Measurements from ENCODE around the gene OARD1.

OARD1 gene

DNA sequence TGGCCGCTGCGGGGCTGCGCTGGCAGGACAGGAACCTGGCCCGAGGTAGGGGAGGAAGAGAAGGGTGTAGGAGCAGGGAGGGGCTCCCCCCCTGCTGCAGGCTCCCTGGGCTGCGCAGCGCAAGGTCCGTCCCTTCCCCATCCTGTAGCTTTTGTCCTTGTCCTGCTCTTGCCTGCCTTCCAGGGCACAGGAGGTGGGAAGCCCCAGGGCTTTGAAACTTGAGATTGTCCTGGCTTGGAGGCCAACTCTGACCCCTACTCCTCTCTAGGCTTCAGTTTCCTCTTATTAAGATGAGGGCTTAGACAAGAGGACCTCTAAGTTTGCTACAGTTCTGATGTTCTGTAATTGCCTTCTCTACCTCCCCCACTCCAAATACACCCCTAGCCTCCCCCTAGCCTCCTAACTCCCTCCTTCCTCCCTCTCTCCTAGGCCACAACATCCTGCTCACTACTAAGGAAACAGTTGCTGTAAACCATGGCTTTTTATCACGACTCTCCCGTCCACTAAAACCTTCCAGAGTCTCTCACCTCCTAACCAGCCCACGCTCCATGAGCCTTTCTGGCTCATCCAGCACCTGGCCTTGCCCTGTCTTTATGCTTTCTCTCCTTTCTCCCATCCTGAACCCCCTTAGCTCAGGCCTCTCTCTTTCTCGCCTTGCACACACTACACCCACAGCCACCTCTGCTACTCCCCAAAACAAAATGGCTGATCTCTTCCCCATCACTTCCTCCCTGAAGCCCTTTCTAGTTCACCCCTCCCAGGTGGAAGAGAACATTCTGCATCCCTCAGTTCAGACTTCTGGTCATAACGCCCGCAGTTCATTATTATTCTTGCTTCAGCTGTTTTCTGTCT is 43.4 kb downstream of the OARD1 start:
- DNase-seq (ENCODE audit: extremely low spot score): peak; percentile 22
- TF ChIP-seq FOXK2 (IDR thresholded peaks at IDR 0.05) (no peak), ARNT (IDR thresholded peaks at IDR 0.05) (no peak), LEF1 (IDR thresholded peaks at IDR 0.05; ENCODE audit: borderline replicate concordance) (no peak), ZNF384 (IDR thresholded peaks at IDR 0.05) (no peak), L3MBTL2 (conservative IDR thresholded peaks at IDR 0.05) (no peak), TARDBP (IDR thresholded peaks at IDR 0.05) (no peak), SUZ12 (IDR thresholded peaks at IDR 0.05) (no peak), BHLHE40 (IDR thresholded peaks at IDR 0.05; ENCODE audit: borderline replicate concordance) (no peak), ELF4 (IDR thresholded peaks at IDR 0.05) (no peak), FOXM1 (IDR thresholded peaks at IDR 0.05; ENCODE audit: borderline replicate concordance) (no peak), SP1 (IDR thresholded peaks at IDR 0.05) (no peak), CTBP1 (IDR thresholded peaks at IDR 0.05; ENCODE audit: borderline replicate concordance) (no peak), HDGF (IDR thresholded peaks at IDR 0.05; ENCODE audit: borderline replicate concordance) (no peak), NFRKB (IDR thresholded peaks at IDR 0.05) (no peak), FOXA1 (IDR thresholded peaks at IDR 0.05) (no peak)
- TF ChIP-seq, protein P1, sequence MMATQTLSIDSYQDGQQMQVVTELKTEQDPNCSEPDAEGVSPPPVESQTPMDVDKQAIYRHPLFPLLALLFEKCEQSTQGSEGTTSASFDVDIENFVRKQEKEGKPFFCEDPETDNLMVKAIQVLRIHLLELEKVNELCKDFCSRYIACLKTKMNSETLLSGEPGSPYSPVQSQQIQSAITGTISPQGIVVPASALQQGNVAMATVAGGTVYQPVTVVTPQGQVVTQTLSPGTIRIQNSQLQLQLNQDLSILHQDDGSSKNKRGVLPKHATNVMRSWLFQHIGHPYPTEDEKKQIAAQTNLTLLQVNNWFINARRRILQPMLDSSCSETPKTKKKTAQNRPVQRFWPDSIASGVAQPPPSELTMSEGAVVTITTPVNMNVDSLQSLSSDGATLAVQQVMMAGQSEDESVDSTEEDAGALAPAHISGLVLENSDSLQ (IDR thresholded peaks at IDR 0.05): no peak
- POLR2A ChIA-PET: interaction anchor here (1.2 to 2.4 kb wide), 2 partner anchors 31 to 47 kb away, joined by 3 to 13 read pairs; no protein-coding TSS in a partner anchor
- CTCF ChIA-PET: interaction anchor here (0.6 to 2.7 kb wide), 11 partner anchors 7 to 310 kb away, joined by 3 to 14 read pairs (median 5); partner anchors contain the start of gene UNC5CL

DNA sequence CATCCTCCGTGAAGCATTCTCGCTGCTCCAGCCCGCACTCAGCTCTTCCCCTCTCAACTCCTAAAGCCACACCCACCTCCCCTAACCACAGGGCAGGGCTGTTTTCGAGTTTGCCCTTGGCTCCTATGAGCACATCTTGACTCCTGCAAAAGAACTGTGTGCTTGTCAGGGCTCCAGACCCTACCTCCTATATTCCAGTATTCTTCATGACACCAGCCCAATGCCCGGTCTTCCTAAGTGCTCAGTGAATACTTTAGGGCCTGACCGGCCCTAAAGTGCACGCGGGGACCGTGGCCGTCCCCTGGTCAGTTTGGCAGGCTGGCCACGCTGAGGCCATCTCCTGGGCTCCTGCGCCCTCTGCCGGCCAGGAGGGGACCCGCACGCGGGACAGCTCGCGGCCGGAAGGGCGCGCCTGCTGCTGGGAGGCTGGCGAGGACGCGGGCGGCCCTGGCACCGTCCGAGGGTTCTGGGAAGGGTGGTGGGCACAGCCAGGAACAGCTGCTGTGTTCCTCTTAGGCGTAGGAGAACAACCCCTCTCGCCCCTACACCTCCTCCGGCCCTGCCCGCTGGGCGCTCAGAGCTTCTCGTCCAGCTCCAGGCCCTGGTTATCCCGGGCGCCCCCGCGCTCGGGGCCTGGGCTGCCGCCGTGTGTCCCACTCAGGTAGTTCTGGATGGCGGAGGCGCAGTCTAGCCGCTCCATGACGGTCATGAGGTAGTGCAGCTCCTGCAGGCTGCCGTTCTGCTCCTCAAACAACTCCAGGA is 44.2 kb downstream of the OARD1 start:
- TF ChIP-seq ARNT (IDR thresholded peaks at IDR 0.05): 0 out of 2 replicates have a peak, but pooled peaks have one; percentile 17
- no peak for TF ChIP-seq TARDBP (IDR thresholded peaks at IDR 0.05)
- TF ChIP-seq L3MBTL2 (conservative IDR thresholded peaks at IDR 0.05): peak; percentile 70
- peak; percentile 86 for DNase-seq (ENCODE audit: extremely low spot score)
- POLR2A ChIA-PET: interaction anchor here (1.0 to 2.4 kb wide), 5 partner anchors 12 to 132 kb away, joined by 3 to 13 read pairs (median 4); no protein-coding TSS in a partner anchor
- CTCF ChIA-PET: interaction anchor here (0.7 to 2.7 kb wide), 18 partner anchors 8 to 141 kb away, joined by 3 to 14 read pairs (median 4); partner anchors contain the start of gene UNC5CL

DNA sequence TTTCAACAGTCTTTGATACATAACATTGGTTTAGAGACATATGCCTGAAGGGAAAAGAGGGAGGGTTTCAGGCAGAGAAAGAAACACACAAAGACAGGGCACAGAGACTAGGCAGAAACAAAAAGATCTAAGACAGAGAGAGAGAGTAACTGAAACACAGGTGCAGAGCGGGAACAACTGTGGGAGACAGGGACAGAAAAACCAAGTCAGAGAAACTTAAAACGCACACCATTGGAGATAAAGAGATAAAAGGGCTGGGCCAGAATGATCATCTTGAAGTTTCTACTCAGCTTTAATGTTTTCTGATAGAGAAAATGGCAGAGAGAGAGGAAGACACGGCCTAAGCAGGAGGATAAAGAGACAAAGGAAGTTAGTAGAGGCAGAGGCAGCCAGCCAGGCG is 44.9 kb downstream of the OARD1 start:
- POLR2A ChIA-PET: interaction anchor here (1.0 to 2.4 kb wide), 4 partner anchors 13 to 131 kb away, joined by 3 to 13 read pairs (median 5); no protein-coding TSS in a partner anchor
- CTCF ChIA-PET: interaction anchor here (0.7 to 2.7 kb wide), 17 partner anchors 9 to 140 kb away, joined by 3 to 14 read pairs (median 4); no protein-coding TSS in a partner anchor
- DNase-seq (ENCODE audit: extremely low spot score): no peak
- TF ChIP-seq ELF4 (IDR thresholded peaks at IDR 0.05): no peak
- no peak for TF ChIP-seq CTBP1 (IDR thresholded peaks at IDR 0.05; ENCODE audit: borderline replicate concordance)
- no peak for TF ChIP-seq SUZ12 (IDR thresholded peaks at IDR 0.05)
- TF ChIP-seq SP1 (IDR thresholded peaks at IDR 0.05): no peak

DNA sequence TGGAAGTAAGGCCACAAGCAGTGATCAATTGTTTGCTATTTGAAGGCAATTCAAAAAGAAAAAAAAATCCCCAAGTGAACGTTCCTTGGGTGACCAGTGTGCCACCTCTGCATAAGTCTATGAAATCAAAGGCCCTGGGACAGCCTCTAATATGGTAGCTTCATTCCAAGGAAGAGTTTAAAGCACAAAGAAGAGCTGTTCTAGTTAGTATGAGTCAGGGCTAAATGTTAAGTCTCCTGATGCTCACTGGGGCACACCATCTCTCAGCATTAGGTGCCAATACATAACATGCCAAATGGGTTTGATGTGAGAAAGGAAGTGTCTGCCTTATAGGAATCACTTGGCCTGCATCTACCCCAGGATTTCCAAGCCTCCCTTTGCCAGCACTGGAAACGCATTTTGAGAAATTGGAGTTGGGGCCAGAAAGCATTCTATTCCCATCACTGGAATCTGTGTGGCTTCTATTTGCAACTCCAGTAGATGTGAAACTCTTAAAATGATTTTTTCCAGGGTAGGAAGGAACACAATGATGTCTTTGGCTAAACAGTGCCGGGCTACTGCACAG is 46.1 kb downstream of the OARD1 start:
- DNase-seq (ENCODE audit: extremely low spot score): no peak
- CTCF ChIA-PET: interaction anchor here (2.6 kb wide), 1 partner anchor 10 kb away, joined by 12 read pairs; no protein-coding TSS in a partner anchor
- TF ChIP-seq ELF4 (IDR thresholded peaks at IDR 0.05) (no peak), HDGF (IDR thresholded peaks at IDR 0.05; ENCODE audit: borderline replicate concordance) (no peak), SP1 (IDR thresholded peaks at IDR 0.05) (no peak), FOXK2 (IDR thresholded peaks at IDR 0.05) (no peak), LEF1 (IDR thresholded peaks at IDR 0.05; ENCODE audit: borderline replicate concordance) (no peak), BHLHE40 (IDR thresholded peaks at IDR 0.05; ENCODE audit: borderline replicate concordance) (no peak), ZNF384 (IDR thresholded peaks at IDR 0.05) (no peak), ARNT (IDR thresholded peaks at IDR 0.05) (no peak), FOXM1 (IDR thresholded peaks at IDR 0.05; ENCODE audit: borderline replicate concordance) (no peak), FOXA1 (IDR thresholded peaks at IDR 0.05) (no peak), SUZ12 (IDR thresholded peaks at IDR 0.05) (no peak), L3MBTL2 (conservative IDR thresholded peaks at IDR 0.05) (no peak), TARDBP (IDR thresholded peaks at IDR 0.05) (no peak)
- TF ChIP-seq, protein P1 (IDR thresholded peaks at IDR 0.05): no peak
- POLR2A ChIA-PET: no interaction called here

DNA sequence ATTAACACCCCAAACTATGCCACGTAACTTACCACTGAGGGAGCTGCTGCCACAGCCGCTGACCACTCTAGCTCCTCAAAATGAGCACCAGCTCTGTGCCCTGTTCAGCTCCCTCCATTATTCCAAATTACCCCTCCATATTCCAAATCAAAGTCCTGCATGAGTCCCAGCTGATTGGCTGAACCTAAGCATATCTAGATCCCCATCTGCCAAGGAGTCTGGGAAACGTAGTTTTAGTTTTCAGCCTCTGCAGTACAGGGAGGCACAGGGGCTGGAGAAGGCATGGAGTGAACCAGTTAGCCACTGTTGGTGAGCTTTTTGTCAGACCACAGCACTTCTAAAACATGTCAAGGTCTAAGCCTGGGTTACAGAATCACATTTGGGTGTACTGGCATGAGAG is 49.0 kb downstream of the OARD1 start:
- ChIA-PET POLR2A (no interaction called here), CTCF (interaction anchor here (0.8 to 1.1 kb wide), 2 partner anchors 23 to 127 kb away, joined by 3 to 4 read pairs; no protein-coding TSS in a partner anchor)
- DNase-seq (ENCODE audit: extremely low spot score): no peak
- TF ChIP-seq SP1 (IDR thresholded peaks at IDR 0.05) (no peak), ARNT (IDR thresholded peaks at IDR 0.05) (no peak), ZNF384 (IDR thresholded peaks at IDR 0.05) (no peak), FOXM1 (IDR thresholded peaks at IDR 0.05; ENCODE audit: borderline replicate concordance) (no peak), BHLHE40 (IDR thresholded peaks at IDR 0.05; ENCODE audit: borderline replicate concordance) (no peak), TARDBP (IDR thresholded peaks at IDR 0.05) (no peak), LEF1 (IDR thresholded peaks at IDR 0.05; ENCODE audit: borderline replicate concordance) (no peak), L3MBTL2 (conservative IDR thresholded peaks at IDR 0.05) (no peak), ELF4 (IDR thresholded peaks at IDR 0.05) (no peak), CTBP1 (IDR thresholded peaks at IDR 0.05; ENCODE audit: borderline replicate concordance) (no peak), SUZ12 (IDR thresholded peaks at IDR 0.05) (no peak), FOXA1 (IDR thresholded peaks at IDR 0.05) (no peak), FOXK2 (IDR thresholded peaks at IDR 0.05) (no peak)
